HG03060 (cell line): Measurements from ENCODE around the gene TECPR1.
"Not testable (repeated sequence)": the region's sequence is repeated elsewhere in the genome, so short reads cannot be mapped to it uniquely, and the experiment has no call there.

Experiments used
- ATAC-seq: cut with Tn5 transposase; IDR thresholded peaks from one replicate; pipeline ENCODE4 v1.9.1; 2021; ENCODE audit warnings: low read depth, moderate number of reproducible peaks; ENCODE audit not compliant: unreplicated experiment

The TECPR1 gene

GRCh38 chr7:98229991-98230745 is 21.9 kb downstream of the TECPR1 start:
- ATAC-seq: no peak

- ATAC-seq: no peak
Measured at GRCh38 chr7:98229441-98229840, 22.6 kb downstream of the TECPR1 start.

GRCh38 chr7:98228801-98229200 is 23.2 kb downstream of the TECPR1 start:
- no peak for ATAC-seq

DNA sequence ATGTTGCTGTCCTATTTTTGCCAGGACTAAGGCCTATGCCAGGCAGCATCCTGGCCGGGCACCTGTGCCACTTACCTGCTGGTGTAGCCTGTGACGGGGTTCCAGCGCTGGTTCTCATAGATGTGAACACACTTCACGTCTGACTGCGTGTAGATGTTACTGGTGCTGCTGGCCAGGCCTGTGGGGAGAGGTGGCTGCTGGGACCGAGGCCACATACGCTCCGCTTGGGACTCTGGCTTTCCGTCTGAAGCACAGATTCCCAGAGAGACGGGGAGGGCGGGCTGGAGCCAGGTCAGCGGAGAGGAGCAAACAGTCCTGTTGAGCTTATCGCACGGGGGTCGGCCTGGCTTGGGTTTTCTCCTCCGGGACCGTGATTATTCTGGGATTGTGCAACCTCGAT is 24.1 kb downstream of the TECPR1 start:
- no peak for ATAC-seq

- no peak for ATAC-seq
Measured at GRCh38 chr7:98225913-98226614, 26.0 kb downstream of the TECPR1 start.

- no peak for ATAC-seq
Measured at GRCh38 chr7:98224701-98225181, 27.3 kb downstream of the TECPR1 start.

- no peak for ATAC-seq
Measured at GRCh38 chr7:98223898-98224700, 27.9 kb downstream of the TECPR1 start.

DNA sequence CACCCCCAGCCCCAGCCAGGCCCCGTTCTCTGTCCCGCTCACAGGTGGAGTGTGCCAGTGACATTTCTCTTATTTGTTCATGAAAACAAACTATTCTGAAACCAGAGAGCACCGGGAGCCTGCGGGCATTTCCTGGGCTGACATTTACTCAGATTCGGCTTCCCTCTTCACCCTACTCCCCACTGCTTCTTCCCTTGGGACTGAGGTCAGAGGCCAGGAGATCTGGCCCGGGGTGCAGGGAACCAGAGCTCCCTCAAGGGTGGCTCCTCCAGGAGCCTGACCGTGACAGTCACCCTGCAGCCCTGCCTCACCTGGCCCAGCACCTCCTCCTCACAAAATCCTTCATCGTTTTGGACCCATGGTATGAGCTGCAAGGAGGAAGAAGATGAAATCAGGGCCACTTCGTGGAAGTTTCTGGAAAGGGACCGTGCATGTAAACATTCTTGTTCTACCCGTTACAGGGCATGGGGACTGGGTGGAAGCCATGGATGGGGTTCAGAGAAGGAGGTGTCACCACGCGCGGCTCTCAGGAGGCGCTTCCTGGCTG is 28.6 kb downstream of the TECPR1 start:
- ATAC-seq: no peak

GRCh38 chr7:98222533-98223195 is 29.4 kb downstream of the TECPR1 start:
- no peak for ATAC-seq

DNA sequence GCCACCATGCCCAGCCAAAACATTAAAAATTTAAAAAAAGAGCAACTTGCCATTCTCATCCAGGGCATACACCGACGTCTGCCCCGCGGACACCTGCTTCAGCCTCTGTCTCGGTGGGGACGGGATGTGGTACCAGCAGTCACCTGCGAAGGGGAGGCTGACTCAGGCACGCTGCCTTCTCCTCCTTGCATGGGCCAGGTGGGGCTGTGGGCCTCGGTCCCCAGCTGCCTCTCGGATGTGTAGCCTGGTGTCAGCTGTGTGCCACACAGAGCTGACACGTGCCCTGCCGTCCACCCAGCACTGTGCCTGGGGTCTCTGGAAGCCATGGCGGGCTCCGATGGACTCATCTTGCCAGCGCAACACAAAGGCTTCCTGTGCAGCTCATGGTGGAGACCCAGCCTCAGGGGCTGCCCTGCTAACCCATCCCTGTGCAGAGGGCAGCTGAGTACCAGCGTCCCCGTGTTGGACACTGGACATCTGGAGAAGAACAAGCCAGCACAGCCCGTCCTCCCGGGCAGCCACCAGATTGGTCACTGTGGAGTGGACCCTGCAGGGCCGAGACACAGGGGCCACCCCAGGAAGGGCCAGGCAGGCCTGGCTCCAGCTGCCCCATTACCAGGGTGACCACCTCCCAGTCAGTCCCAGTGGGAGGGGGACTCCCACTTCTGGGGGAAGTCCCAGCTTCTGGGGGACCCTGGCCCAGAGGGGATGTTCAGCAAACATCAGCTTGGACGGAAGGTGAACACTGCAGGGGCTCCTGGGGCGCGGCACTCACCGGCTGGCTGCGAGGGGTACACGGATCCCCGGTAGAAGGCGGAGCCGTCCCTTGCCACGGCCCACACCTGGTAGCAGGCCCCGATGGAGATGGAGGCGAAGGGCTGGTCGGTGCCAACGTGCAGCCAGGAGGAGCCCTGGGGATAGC is 30.2 kb downstream of the TECPR1 start:
- ATAC-seq: no peak

DNA sequence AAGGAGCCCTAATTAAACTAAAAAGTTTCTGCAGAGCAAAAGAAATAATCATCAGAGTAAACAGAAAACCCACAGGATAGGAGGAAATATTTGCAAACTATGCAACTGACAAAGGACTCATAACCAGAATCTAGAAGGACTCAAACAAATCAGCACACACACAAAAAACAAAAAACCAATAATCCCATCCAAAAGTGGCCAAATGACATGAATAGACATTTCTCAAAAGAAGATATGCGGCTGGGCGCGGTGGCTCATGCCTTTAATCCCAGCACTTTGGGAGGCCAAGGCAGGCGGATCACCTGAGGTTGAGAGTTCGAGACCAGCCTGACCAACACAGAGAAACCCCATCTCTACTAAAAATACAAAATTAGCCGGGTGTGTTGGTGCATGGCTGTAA is 32.6 kb downstream of the TECPR1 start:
- ATAC-seq: not testable (repeated sequence)

- no peak for ATAC-seq
Measured at GRCh38 chr7:98217623-98218582, 34.1 kb downstream of the TECPR1 start.

GRCh38 chr7:98216941-98217622 is 35.0 kb downstream of the TECPR1 start:
- ATAC-seq: no peak

DNA sequence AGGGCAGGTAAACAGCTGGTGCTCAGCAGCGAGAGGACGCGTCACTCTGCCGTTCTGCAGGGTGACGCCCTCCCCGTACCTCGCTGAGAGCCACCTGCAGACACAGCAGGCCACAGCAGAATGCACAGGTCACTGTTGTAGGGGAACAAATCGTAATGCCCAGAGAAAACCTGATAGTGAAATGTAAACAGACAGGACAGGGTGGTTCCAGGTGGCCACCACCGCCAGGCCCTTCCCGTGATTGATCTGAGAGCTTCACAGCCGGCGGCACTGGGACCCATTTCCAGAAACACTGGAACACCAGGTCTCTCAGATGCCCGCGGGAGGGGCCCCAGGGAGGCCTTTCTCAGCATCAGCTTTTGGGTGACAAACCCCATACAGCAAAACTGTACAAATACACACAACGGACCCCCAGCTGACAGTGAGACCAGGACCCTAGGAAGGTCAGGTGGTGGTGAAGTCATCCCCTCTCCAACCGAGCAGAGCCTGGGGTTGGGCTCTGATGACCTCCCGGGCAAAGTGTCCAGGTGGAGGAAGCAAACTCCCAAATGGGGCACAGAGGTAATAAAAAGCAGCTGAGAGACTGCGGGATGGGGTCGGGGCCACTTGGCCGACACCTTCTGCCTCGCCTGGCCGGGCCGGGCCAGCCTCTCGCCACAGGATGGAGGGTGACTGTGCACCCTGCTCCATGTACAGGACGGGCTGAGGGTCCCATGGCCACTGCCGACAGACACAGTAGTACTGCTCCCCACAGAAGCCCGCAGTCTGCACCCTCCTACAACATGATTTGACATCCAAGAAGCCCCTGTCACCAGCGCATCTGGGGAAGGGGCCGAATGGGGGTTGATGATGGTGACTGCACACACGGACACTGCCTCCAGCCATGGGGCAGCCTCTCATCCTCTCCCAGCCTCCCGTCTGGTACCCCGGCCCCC is 36.2 kb downstream of the TECPR1 start:
- ATAC-seq: no peak

GRCh38 chr7:98214811-98215321 is 37.2 kb downstream of the TECPR1 start:
- no peak for ATAC-seq
